Measurements from ENCODE around the gene CST3.

Gene CST3

GRCh38 chr20:23647346-23647745 is 9.6 kb upstream of the CST3 start:
- Histone ChIP-seq H3K9ac (ENCODE audit: low read length) (no peak overlapping the region), H3K9me3 (replicated peaks; ENCODE audit: insufficient read depth, low read length) (no peaks in the 10 kb centered on the region), H3K4me3 (ENCODE audit: low read length) (no peak overlapping the region), H3K36me3 (replicated peaks; ENCODE audit: insufficient read depth, low read length) (no peaks in the 10 kb centered on the region), H4K20me1 (ENCODE audit: insufficient read depth, low read length) (no peaks in the 10 kb centered on the region), H3K79me2 (ENCODE audit: low read length) (no peaks in the 10 kb centered on the region), H3K9me2 (replicated peaks; ENCODE audit: insufficient read depth, low read length) (no peaks in the 10 kb centered on the region), H3F3A (ENCODE audit: insufficient read depth, low read length) (no peaks in the 10 kb centered on the region), H3K4me2 (ENCODE audit: low read depth, low read length) (no peak overlapping the region), H3K27me3 (replicated peaks; ENCODE audit: insufficient read depth, low read length) (no peaks in the 10 kb centered on the region), H2AFZ (ENCODE audit: low read length) (no peak overlapping the region), H3K27ac (ENCODE audit: low read length) (no peak overlapping the region), H3K4me1 (ENCODE audit: low read length) (no peaks in the 10 kb centered on the region)
- TF ChIP-seq EZH2 (optimal IDR thresholded peaks at IDR 0.05; ENCODE audit: low read depth, low read length) (no peak), CTCF (IDR thresholded peaks at IDR 0.05; ENCODE audit: low read length) (no peak), EZH2phosphoT487 (IDR thresholded peaks at IDR 0.05; ENCODE audit: low read length) (no peak)
- no peak for DNase-seq

- TF ChIP-seq EZH2phosphoT487 (IDR thresholded peaks at IDR 0.05; ENCODE audit: low read length) (no peak), CTCF (IDR thresholded peaks at IDR 0.05; ENCODE audit: low read length) (no peak)
- no peak overlapping the region for H3K4me2 ChIP-seq (ENCODE audit: low read depth, low read length)
- no peaks in the 10 kb centered on the region for H3K36me3 ChIP-seq (replicated peaks; ENCODE audit: insufficient read depth, low read length)
- no peak overlapping the region for H3K9ac ChIP-seq (ENCODE audit: low read length)
- no peaks in the 10 kb centered on the region for H3K9me2 ChIP-seq (replicated peaks; ENCODE audit: insufficient read depth, low read length)
- H3F3A ChIP-seq (ENCODE audit: insufficient read depth, low read length), result no peaks in the 10 kb centered on the region
- H3K27ac ChIP-seq (ENCODE audit: low read length), result no peak overlapping the region
- H2AFZ ChIP-seq (ENCODE audit: low read length), result no peak overlapping the region
- H3K4me1 ChIP-seq (ENCODE audit: low read length), result no peaks in the 10 kb centered on the region
- no peaks in the 10 kb centered on the region for H4K20me1 ChIP-seq (ENCODE audit: insufficient read depth, low read length)
- no peaks in the 10 kb centered on the region for H3K79me2 ChIP-seq (ENCODE audit: low read length)
- no peaks in the 10 kb centered on the region for H3K9me3 ChIP-seq (replicated peaks; ENCODE audit: insufficient read depth, low read length)
- no peaks in the 10 kb centered on the region for H3K27me3 ChIP-seq (replicated peaks; ENCODE audit: insufficient read depth, low read length)
- H3K4me3 ChIP-seq (ENCODE audit: low read length), result no peak overlapping the region
- DNase-seq, result no peak
Observed at GRCh38 chr20:23646106-23646873, 8.5 kb upstream of the CST3 start.

GRCh38 chr20:23645575-23645974 is 7.8 kb upstream of the CST3 start:
- Histone ChIP-seq H3K4me2 (ENCODE audit: low read depth, low read length) (no peak overlapping the region), H3K27ac (ENCODE audit: low read length) (no peak overlapping the region), H3K9me2 (replicated peaks; ENCODE audit: insufficient read depth, low read length) (no peaks in the 10 kb centered on the region), H3K27me3 (replicated peaks; ENCODE audit: insufficient read depth, low read length) (no peaks in the 10 kb centered on the region), H3K79me2 (ENCODE audit: low read length) (no peaks in the 10 kb centered on the region), H4K20me1 (ENCODE audit: insufficient read depth, low read length) (no peaks in the 10 kb centered on the region), H3F3A (ENCODE audit: insufficient read depth, low read length) (no peaks in the 10 kb centered on the region), H3K9ac (ENCODE audit: low read length) (no peak overlapping the region), H3K4me3 (ENCODE audit: low read length) (no peak overlapping the region), H2AFZ (ENCODE audit: low read length) (no peak overlapping the region), H3K36me3 (replicated peaks; ENCODE audit: insufficient read depth, low read length) (no peaks in the 10 kb centered on the region), H3K9me3 (replicated peaks; ENCODE audit: insufficient read depth, low read length) (no peaks in the 10 kb centered on the region), H3K4me1 (ENCODE audit: low read length) (no peaks in the 10 kb centered on the region)
- no peak for TF ChIP-seq CTCF (IDR thresholded peaks at IDR 0.05; ENCODE audit: low read length)
- no peak for TF ChIP-seq EZH2phosphoT487 (IDR thresholded peaks at IDR 0.05; ENCODE audit: low read length)
- no peak for TF ChIP-seq EZH2 (optimal IDR thresholded peaks at IDR 0.05; ENCODE audit: low read depth, low read length)
- DNase-seq, result no peak

Data from MM.1S (cell line).